ENCODE results near the gene DOK6. TPM values are rescaled to one million over a fixed set of nuclear protein-coding genes. Genes with fewer than 3 reads are reported as not detected.

The DOK6 gene
- total RNA-seq, 1 experiment from 2014 or later, result not detected

DNA sequence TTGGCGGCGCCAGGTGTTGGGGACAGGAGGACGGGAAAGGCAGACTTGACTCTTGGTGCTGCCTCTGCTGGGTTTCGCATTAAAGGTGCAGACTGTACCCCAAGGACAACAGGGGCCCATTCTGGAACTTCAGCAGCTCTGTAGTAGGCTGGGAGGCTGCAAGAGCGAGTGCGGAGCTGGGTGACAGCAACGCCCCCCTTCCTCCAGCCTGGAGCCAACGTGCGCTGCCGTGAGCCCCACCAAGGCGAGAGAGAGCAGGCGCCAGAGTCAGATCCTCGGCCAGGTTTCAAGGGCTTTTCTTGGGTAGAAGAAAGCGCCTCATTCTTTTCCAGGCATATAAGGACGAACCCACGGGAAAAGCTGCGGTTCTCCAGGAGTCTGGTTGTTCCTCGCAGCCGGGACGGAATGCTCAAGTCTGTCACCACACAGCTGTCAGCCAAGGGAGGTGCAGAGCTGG lies 1.9 kb downstream of the DOK6 start:
- CTCF ChIA-PET, result no interaction called here
- H3K9me3 Mint-ChIP-seq (ENCODE audit: low read depth, unreplicated experiment), result no peaks in the 10 kb centered on the region

DNA sequence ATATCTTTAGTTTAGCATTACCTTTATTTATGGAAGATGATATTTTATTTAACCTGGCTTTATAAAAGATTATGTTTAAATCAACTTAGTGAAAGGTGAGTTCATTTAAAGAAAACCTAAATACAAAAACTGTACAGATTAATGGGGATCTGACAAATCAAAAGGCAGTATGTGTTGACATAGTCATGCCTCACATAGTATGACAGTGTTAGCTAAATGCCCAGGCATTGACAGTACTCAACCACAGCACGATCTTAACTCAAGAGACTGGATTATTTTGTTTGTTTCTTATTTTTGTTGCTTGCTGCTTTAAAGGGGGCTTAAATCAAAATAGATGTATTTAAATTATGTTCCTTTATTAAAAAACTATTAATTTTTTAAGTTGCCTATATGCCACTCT lies 7.8 kb downstream of the DOK6 start:
- TF ChIP-seq, protein P1, sequence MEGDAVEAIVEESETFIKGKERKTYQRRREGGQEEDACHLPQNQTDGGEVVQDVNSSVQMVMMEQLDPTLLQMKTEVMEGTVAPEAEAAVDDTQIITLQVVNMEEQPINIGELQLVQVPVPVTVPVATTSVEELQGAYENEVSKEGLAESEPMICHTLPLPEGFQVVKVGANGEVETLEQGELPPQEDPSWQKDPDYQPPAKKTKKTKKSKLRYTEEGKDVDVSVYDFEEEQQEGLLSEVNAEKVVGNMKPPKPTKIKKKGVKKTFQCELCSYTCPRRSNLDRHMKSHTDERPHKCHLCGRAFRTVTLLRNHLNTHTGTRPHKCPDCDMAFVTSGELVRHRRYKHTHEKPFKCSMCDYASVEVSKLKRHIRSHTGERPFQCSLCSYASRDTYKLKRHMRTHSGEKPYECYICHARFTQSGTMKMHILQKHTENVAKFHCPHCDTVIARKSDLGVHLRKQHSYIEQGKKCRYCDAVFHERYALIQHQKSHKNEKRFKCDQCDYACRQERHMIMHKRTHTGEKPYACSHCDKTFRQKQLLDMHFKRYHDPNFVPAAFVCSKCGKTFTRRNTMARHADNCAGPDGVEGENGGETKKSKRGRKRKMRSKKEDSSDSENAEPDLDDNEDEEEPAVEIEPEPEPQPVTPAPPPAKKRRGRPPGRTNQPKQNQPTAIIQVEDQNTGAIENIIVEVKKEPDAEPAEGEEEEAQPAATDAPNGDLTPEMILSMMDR (IDR thresholded peaks at IDR 0.05; ENCODE audit: unreplicated experiment), result no peak
- BruUV-seq (replicated peaks), result no TSS peak
- intact Hi-C loops (cut with micrococcal nuclease; ENCODE audit: unreplicated experiment), result no loop called here
- no peak overlapping the region for H3K27ac Mint-ChIP-seq (ENCODE audit: unreplicated experiment)
- DNase-seq, result no peak
- H3K9me3 Mint-ChIP-seq (ENCODE audit: low read depth, unreplicated experiment), result no peaks in the 10 kb centered on the region
- no peaks in the 10 kb centered on the region for H3K36me3 Mint-ChIP-seq (ENCODE audit: insufficient read depth, unreplicated experiment)
- no peaks in the 10 kb centered on the region for H3K27me3 Mint-ChIP-seq (ENCODE audit: unreplicated experiment)
- no peaks in the 10 kb centered on the region for H3K4me1 Mint-ChIP-seq (ENCODE audit: low read depth, unreplicated experiment)
- no peak overlapping the region for H3K4me3 Mint-ChIP-seq (ENCODE audit: low read depth, unreplicated experiment)
- CTCF ChIA-PET, result no interaction called here

More for the DNA sequence above, 1.9 kb downstream of the DOK6 start:
- TF ChIP-seq, protein P1 (IDR thresholded peaks at IDR 0.05; ENCODE audit: unreplicated experiment), result no peak
- no peaks in the 10 kb centered on the region for H3K27me3 Mint-ChIP-seq (ENCODE audit: unreplicated experiment)
- DNase-seq, result no peak
- BruUV-seq (replicated peaks), result no TSS peak
- no peak overlapping the region for H3K4me3 Mint-ChIP-seq (ENCODE audit: low read depth, unreplicated experiment)
- intact Hi-C loops (cut with micrococcal nuclease; ENCODE audit: unreplicated experiment), result no loop called here
- H3K4me1 Mint-ChIP-seq (ENCODE audit: low read depth, unreplicated experiment), result no peaks in the 10 kb centered on the region
- no peak overlapping the region for H3K27ac Mint-ChIP-seq (ENCODE audit: unreplicated experiment)
- peaks cover 5% of the 10 kb centered on the region for H3K36me3 Mint-ChIP-seq (ENCODE audit: insufficient read depth, unreplicated experiment)

DNA sequence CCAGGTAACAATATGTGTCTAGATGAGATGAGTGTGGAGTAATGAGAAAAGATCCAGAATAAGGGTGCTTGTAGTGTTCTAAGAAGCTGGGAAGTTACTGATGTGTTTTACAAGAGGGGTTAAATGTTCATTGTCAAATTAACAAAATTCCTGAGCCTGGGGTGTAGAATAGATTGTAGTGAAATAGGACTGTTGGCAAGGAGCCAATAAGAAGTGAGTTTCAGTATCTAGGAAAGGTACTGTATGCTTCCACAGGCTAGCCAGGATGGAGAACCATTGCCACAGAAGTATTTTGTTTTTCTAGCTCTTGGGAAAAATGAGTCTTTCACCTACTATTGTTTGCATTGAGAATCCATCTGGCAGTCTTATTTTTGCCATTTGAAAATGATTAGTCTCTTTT lies 10.5 kb downstream of the DOK6 start:
- no peaks in the 10 kb centered on the region for H3K9me3 Mint-ChIP-seq (ENCODE audit: low read depth, unreplicated experiment)
- intact Hi-C loops (cut with micrococcal nuclease; ENCODE audit: unreplicated experiment), result no loop called here
- no peak overlapping the region for H3K4me3 Mint-ChIP-seq (ENCODE audit: low read depth, unreplicated experiment)
- CTCF ChIA-PET, result no interaction called here
- DNase-seq, result no peak
- H3K36me3 Mint-ChIP-seq (ENCODE audit: insufficient read depth, unreplicated experiment), result no peaks in the 10 kb centered on the region
- no TSS peak for BruUV-seq (replicated peaks)
- TF ChIP-seq, protein P1 (IDR thresholded peaks at IDR 0.05; ENCODE audit: unreplicated experiment), result no peak
- H3K27me3 Mint-ChIP-seq (ENCODE audit: unreplicated experiment), result no peaks in the 10 kb centered on the region
- no peaks in the 10 kb centered on the region for H3K4me1 Mint-ChIP-seq (ENCODE audit: low read depth, unreplicated experiment)
- H3K27ac Mint-ChIP-seq (ENCODE audit: unreplicated experiment), result no peak overlapping the region

DNA sequence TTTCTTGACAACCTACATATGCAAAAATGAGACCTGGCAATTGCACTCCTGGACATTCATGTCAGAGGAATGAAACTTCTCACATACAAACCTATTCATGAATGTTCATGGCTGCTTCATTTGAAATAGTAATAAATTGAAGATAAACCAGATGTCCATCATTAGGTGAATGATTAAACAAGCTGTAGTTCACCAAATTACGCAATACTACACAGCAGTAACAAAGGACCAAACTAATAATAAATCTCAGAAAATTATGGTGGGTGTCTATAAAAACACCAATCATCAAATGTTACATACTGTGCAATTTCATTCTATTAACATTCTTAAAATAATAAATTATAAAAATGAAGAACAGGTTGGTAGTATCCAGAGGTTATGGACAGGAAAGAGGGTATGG lies 13.5 kb downstream of the DOK6 start:
- Mint-ChIP-seq H3K27ac (ENCODE audit: unreplicated experiment) (no peak overlapping the region), H3K36me3 (ENCODE audit: insufficient read depth, unreplicated experiment) (no peaks in the 10 kb centered on the region), H3K9me3 (ENCODE audit: low read depth, unreplicated experiment) (no peaks in the 10 kb centered on the region), H3K4me3 (ENCODE audit: low read depth, unreplicated experiment) (no peak overlapping the region), H3K27me3 (ENCODE audit: unreplicated experiment) (no peaks in the 10 kb centered on the region), H3K4me1 (ENCODE audit: low read depth, unreplicated experiment) (no peaks in the 10 kb centered on the region)
- no peak for DNase-seq
- BruUV-seq (replicated peaks), result no TSS peak
- intact Hi-C loops (cut with micrococcal nuclease; ENCODE audit: unreplicated experiment), result no loop called here
- CTCF ChIA-PET, result no interaction called here
- TF ChIP-seq, protein P1 (IDR thresholded peaks at IDR 0.05; ENCODE audit: unreplicated experiment), result no peak

Measured in Calu3 (cell line).